Common myeloid progenitor, CD34-positive (primary cell): Measurements from ENCODE around the gene SCYL1.

ENCODE experiments used
- CTCF ChIA-PET: fragments of 350-600 bp; sonication (Branson Sonifier 250); formaldehyde crosslinking; loops from one replicate; lab custom pipeline; 2021; ENCODE audit warnings: antibody characterized with exemption; lab: Charles Lee
- POLR2A ChIA-PET: fragments of 350-600 bp; sonication (Branson Sonifier 250); formaldehyde crosslinking; loops from one replicate; lab custom pipeline; 2021; ENCODE audit warnings: antibody characterized with exemption; lab: Charles Lee
- DNase-seq, 3 donors: peaks; one replicate each; pipeline versions ENCODE4 v3.0.0 to v3.0.0-alpha.2; 2013
- H3K27ac ChIP-seq, 2 experiments: 1 replicate in 1 of 2; 2 replicates in 1 of 2; pipeline ENCODE4 v1.7.0; 2013; ENCODE audit warnings: inconsistent platforms in 2 of 2, low read length in 2 of 2, mild to moderate bottlenecking in 2 of 2, low read depth in 1 of 2, moderate library complexity in 1 of 2; ENCODE audit not compliant: severe bottlenecking in 2 of 2, insufficient read depth in 1 of 2, poor library complexity in 1 of 2
- H3K27me3 ChIP-seq, 5 experiments: replicated peaks in 2 of 5; 1 replicate in 3 of 5; 2 replicates in 2 of 5; pipeline versions ENCODE4 v1.6.1 to v1.7.0; 2013; ENCODE audit warnings: low read length in 4 of 5, mild to moderate bottlenecking in 2 of 5, moderate library complexity in 2 of 5, inconsistent platforms in 1 of 5; ENCODE audit not compliant: insufficient read depth in 5 of 5, control insufficient read depth in 4 of 5
- H3K36me3 ChIP-seq, 4 experiments: 1 replicate in 2 of 4; 2 replicates in 2 of 4; pipeline versions ENCODE4 v1.6.1 to v1.7.0; 2013; ENCODE audit warnings: low read length in 3 of 4, control low read depth in 1 of 4, mild to moderate bottlenecking in 1 of 4; ENCODE audit not compliant: control insufficient read depth in 4 of 4, insufficient read depth in 4 of 4
- H3K4me1 ChIP-seq, 4 experiments: 1 replicate in 3 of 4; 2 replicates in 1 of 4; pipeline versions ENCODE4 v1.6.1 to v1.7.1; 2013; ENCODE audit warnings: low read length in 3 of 4, mild to moderate bottlenecking in 3 of 4, control low read depth in 1 of 4, inconsistent platforms in 1 of 4, moderate library complexity in 1 of 4; ENCODE audit not compliant: control insufficient read depth in 4 of 4, insufficient read depth in 4 of 4; ENCODE audit errors: control extremely low read depth in 1 of 4
- H3K4me3 ChIP-seq, 7 experiments: 1 replicate in 4 of 7; 2 replicates in 3 of 7; pipeline versions ENCODE4 v1.5.1 to v1.7.0; 2013; ENCODE audit warnings: mild to moderate bottlenecking in 7 of 7, low read length in 6 of 7, moderate library complexity in 6 of 7, inconsistent platforms in 2 of 7, low read depth in 2 of 7, control low read depth in 1 of 7; ENCODE audit not compliant: insufficient read depth in 4 of 7, control insufficient read depth in 1 of 7; ENCODE audit errors: extremely low read depth in 1 of 7
- H3K9me3 ChIP-seq, 5 experiments: 1 replicate in 4 of 5; 2 replicates in 1 of 5; pipeline versions ENCODE4 v1.6.1 to v1.7.1; 2013; ENCODE audit warnings: low read length in 4 of 5, mild to moderate bottlenecking in 2 of 5, inconsistent platforms in 1 of 5, low read depth in 1 of 5, moderate library complexity in 1 of 5; ENCODE audit not compliant: control insufficient read depth in 4 of 5, insufficient read depth in 2 of 5; ENCODE audit errors: control extremely low read depth in 1 of 5
- WGBS: methylation state at CpG from one replicate; pipeline ENCODE4 v1.1.5; 2013; ENCODE audit not compliant: insufficient coverage; 5-methylcytosine and 5-hydroxymethylcytosine counted together

Gene SCYL1

DNA sequence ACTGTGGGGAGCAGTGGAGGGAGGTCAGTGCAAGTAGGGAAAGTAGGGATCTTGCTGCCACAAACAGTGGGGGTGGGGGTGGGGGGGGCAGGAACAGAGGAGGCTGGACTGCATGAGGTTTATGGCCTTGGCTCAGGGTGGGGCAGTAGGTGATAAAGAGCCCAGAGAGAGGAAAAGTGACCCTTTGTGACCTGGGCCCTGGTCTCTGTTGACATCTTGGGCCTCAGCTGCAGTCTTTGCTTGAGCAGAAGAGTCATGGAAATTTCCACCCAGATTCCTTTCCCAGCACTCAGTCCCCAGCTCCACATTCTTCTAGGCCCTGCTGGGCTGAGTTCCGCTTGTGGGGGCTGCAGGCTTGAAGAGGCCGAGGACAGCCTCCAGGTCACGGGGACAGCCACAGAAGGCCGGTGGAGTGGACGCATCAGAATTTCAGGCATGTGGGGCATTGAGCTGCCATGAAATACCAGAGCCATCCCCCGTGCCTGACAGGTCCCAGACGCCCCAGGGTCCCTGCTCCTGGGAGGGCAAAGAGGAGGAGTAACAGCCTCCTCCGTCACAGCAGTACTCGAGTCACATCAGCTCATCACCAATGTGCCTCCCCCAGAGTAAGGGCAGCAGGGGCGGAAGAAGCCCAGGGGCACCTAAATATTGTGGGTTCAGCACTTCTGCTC lies 35.7 kb upstream of the SCYL1 start:
- POLR2A ChIA-PET, result interaction anchor here (5.3 to 26.7 kb wide), 2 partner anchors 12 to 16 kb away, joined by 91 to 1072 read pairs; partner anchors contain the start of gene MALAT1

DNA sequence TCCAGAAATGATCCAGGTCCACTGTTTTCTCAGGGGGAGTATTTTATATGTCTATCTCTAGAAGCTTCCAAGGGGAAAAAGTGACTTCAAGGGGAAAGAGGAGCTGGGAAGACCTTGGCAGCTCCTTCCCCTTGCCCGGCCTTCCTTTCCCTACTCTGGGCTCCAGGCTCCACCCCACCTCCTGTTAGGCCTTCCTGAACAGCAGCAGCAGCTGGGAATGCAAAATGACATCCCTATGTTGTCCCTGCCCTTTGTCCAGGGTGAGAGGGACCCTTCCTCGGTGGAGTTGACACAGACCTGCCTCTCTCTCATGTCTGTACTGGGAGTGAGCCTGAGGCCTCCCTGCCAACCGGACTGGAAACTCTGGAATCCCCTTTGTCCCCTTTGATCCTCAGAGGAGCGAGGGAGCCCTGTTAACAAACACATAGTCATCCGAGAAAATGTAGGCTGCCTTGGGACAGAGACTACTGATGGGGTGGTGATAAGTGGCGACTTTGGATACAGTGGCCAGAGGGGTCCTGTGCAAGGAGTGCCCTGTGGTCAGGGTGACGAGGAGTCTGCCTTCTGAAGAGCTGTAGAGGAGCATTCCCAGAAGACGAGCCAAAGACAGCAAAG lies 35.1 kb upstream of the SCYL1 start:
- ChIA-PET POLR2A (interaction anchor here (5.3 to 26.7 kb wide), 2 partner anchors 12 to 17 kb away, joined by 91 to 1072 read pairs; partner anchors contain the start of gene MALAT1), CTCF (interaction anchor here (1.5 to 26.9 kb wide), 4 partner anchors 9 to 74 kb away, joined by 4 to 653 read pairs (median 16); partner anchors contain the start of gene MALAT1)
- Histone ChIP-seq H3K4me3 (no peak overlapping the region), H3K4me1 (peaks cover 10 to 77% (median 71%) of the 10 kb centered on the region in 4 experiments), H3K27me3 (no peaks in the 10 kb centered on the region), H3K27ac (no peak overlapping the region), H3K36me3 (no peaks in the 10 kb centered on the region), H3K9me3 (no peaks in the 10 kb centered on the region)
- WGBS, result 100% methylated on average over 5 of the region's 8 CpGs
- no peak for DNase-seq

More for the DNA sequence above, 35.7 kb upstream of the SCYL1 start:
- Histone ChIP-seq H3K4me3 (no peak overlapping the region), H3K4me1 (peaks cover 10 to 71% (median 64%) of the 10 kb centered on the region in 4 experiments), H3K27me3 (no peaks in the 10 kb centered on the region), H3K27ac (no peak overlapping the region), H3K9me3 (no peaks in the 10 kb centered on the region), H3K36me3 (no peaks in the 10 kb centered on the region)
- CTCF ChIA-PET, result interaction anchor here (1.4 to 26.9 kb wide), 5 partner anchors 9 to 73 kb away, joined by 3 to 653 read pairs (median 7); partner anchors contain the start of gene MALAT1
- WGBS, result 98% methylated on average over 8 of the region's 10 CpGs
- DNase-seq, result no peak

DNA sequence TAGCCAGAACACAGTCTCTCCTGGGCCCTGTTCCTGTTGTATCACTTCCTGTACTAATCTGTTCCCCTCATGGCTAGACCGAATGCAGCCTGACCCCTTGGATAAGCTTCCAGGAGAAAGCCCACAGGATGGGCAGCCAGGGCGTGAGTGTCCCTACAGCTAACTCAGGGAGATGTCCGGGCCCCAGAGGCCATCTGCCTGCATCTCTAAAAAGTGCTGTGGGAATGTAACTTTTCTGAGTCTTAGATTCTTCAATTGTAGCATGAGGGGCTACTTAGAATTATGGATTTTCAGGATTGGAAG lies 33.8 kb upstream of the SCYL1 start:
- WGBS, result 81% methylated on average over 3 of the region's 3 CpGs
- DNase-seq, result no peak
- Histone ChIP-seq H3K4me3 (no peak overlapping the region), H3K27me3 (no peaks in the 10 kb centered on the region), H3K4me1 (peaks cover 12 to 89% (median 81%) of the 10 kb centered on the region in 4 experiments), H3K9me3 (no peaks in the 10 kb centered on the region), H3K27ac (peak overlapping the region in 1 of 2 experiments; percentile 85), H3K36me3 (no peaks in the 10 kb centered on the region)
- ChIA-PET CTCF (interaction anchor here (1.1 to 26.9 kb wide), 2 partner anchors 18 to 44 kb away, joined by 4 to 653 read pairs; no protein-coding TSS in a partner anchor), POLR2A (interaction anchor here (0.8 to 26.7 kb wide), 4 partner anchors 10 to 18 kb away, joined by 4 to 1072 read pairs (median 19); no protein-coding TSS in a partner anchor)

DNA sequence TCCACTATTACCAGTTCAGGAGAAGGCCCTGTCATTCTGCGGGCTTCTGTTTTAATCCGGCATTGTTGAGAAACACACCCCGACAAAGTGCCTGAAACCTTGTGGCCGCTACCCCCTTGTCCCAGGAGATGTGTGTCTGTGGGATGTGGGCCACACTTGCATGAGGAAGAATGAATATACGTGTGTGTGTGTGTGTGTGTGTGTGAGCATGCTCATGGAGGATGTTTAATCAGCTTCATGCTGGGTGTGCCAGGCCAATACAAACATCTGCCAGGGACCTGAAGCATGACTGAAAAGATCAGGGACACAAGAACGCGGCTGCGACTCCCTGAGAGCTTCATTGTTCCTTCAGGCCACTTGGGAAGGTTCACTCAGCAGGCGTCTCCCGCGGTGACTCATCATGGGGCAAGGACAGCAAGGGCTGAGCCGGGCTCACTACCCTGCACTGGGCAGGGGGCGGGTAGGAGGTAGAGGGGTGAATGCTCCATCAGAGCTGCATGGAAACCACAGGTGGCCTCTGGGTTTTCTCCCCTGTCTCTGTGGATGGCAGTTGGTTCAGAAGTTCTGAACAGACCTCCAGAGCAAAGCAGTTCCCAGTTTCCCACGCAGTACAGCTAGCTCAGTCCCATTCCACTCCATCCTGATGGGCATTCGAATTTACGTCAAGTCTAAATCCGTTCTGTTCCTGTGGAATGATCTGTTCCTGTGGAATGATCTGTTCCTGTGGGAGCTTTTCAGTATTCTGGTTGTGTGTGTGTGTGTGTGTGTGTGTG lies 33.1 kb upstream of the SCYL1 start:
- no peaks in the 10 kb centered on the region for H3K27me3 ChIP-seq
- H3K4me3 ChIP-seq, result peak overlapping the region in 1 of 7 experiments; percentile 29
- H3K9me3 ChIP-seq, result no peaks in the 10 kb centered on the region
- peaks cover 19 to 93% (median 85%) of the 10 kb centered on the region in 4 experiments for H3K4me1 ChIP-seq
- CTCF ChIA-PET, result interaction anchor here (0.9 to 26.9 kb wide), 3 partner anchors 19 to 124 kb away, joined by 3 to 653 read pairs (median 4); no protein-coding TSS in a partner anchor
- H3K27ac ChIP-seq, result peak overlapping the region in 1 of 2 experiments; percentile 85
- DNase-seq, result peak in 2 of 3 donors; percentile 46 to 62
- 80% methylated on average over 12 of the region's 17 CpGs for WGBS
- no peaks in the 10 kb centered on the region for H3K36me3 ChIP-seq
- POLR2A ChIA-PET, result interaction anchor here (2.6 to 26.7 kb wide), 3 partner anchors 9 to 19 kb away, joined by 16 to 1072 read pairs (median 22); no protein-coding TSS in a partner anchor

DNA sequence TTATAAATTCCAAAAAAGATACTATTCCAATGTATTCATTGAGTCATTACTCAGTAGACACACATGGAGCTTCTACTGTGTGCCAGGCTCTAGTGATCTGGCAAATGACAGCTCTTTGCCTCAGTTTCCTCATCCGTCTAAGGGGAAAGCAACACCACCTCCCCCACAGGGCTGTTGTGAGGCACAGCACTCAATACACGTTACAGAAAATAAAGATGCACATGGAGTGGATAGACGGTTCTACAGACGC lies 32.6 kb upstream of the SCYL1 start:
- CTCF ChIA-PET, result interaction anchor here (0.9 to 26.9 kb wide), 3 partner anchors 12 to 124 kb away, joined by 3 to 653 read pairs (median 3); no protein-coding TSS in a partner anchor
- POLR2A ChIA-PET, result interaction anchor here (2.6 to 26.7 kb wide), 3 partner anchors 9 to 19 kb away, joined by 16 to 1072 read pairs (median 22); no protein-coding TSS in a partner anchor
- 35% methylated on average over 4 of the region's 4 CpGs for WGBS
- Histone ChIP-seq H3K9me3 (no peaks in the 10 kb centered on the region), H3K4me1 (peaks cover 19 to 91% (median 85%) of the 10 kb centered on the region in 4 experiments), H3K27ac (peak overlapping the region; percentile 61 to 85), H3K27me3 (no peaks in the 10 kb centered on the region), H3K4me3 (peak overlapping the region in 1 of 7 experiments; percentile 50), H3K36me3 (no peaks in the 10 kb centered on the region)
- no peak for DNase-seq

DNA sequence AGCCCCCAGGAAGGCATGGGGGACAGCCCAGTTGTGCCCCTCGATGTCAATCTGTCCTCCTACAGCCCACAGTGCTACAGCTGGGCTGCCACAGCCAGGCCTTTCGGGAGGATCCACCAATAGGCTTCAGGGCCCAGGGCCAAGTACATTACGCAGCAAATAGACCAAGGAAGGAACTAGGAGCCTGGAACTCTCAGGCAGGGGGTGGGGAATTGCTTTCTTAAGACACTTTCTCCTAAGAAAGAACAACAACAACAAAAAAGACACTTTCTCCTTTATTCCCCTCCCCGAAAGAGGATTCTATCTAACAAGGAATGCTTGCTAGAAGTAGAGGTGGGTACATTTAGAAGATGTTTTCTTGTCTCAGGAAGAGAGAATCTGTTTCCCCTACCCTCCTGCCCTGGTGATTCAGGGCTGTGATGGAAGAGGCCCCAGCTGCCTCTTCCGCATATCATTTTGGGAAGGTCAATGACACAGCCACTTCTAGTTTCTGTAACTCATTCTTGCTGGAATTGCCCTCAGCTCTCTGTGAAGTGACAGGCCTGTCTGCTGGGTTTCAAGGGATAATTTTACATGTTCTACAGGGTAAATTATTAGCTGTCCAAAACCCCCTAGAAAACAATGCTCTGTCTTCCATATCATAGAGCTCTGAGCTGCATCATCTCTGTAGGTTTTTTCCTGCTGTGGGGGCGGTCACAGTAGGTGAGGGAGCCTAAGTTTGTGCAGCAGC lies 32.1 kb upstream of the SCYL1 start:
- ChIA-PET POLR2A (interaction anchor here (2.6 to 26.7 kb wide), 3 partner anchors 8 to 20 kb away, joined by 16 to 1072 read pairs (median 22); no protein-coding TSS in a partner anchor), CTCF (interaction anchor here (0.9 to 26.9 kb wide), 4 partner anchors 12 to 125 kb away, joined by 3 to 653 read pairs (median 3); no protein-coding TSS in a partner anchor)
- H3K4me1 ChIP-seq, result peaks cover 19 to 90% (median 82%) of the 10 kb centered on the region in 4 experiments
- H3K9me3 ChIP-seq, result no peaks in the 10 kb centered on the region
- DNase-seq, result peak in 2 of 3 donors; percentile 61 to 62
- peak overlapping the region in 5 of 7 experiments; percentile 5 to 50 (median 11) for H3K4me3 ChIP-seq
- 25% methylated on average over 4 of the region's 6 CpGs for WGBS
- no peaks in the 10 kb centered on the region for H3K27me3 ChIP-seq
- no peaks in the 10 kb centered on the region for H3K36me3 ChIP-seq
- peak overlapping the region; percentile 61 to 85 for H3K27ac ChIP-seq
